ENCODE measurements around the gene COL4A2.

Gene COL4A2

GRCh38 chr13:110344320-110344719, 37.2 kb downstream of the COL4A2 start:
- H3K4me1 ChIP-seq (ENCODE audit: insufficient read depth, low read length, severe bottlenecking) = no peaks in the 10 kb centered on the region
- no peaks in the 10 kb centered on the region for H4K20me1 ChIP-seq (ENCODE audit: insufficient read depth, low read length)
- H3K36me3 ChIP-seq (ENCODE audit: insufficient read depth, low read length) = no peaks in the 10 kb centered on the region
- H2AFZ ChIP-seq (ENCODE audit: low read length) = no peak overlapping the region
- H3K9me3 ChIP-seq (ENCODE audit: low read length) = no peaks in the 10 kb centered on the region
- H3K9ac ChIP-seq (ENCODE audit: low read length) = no peak overlapping the region
- H3K4me3 ChIP-seq (ENCODE audit: low read depth, low read length, poor library complexity, severe bottlenecking) = no peak overlapping the region
- H3F3A ChIP-seq (ENCODE audit: insufficient read depth, low read length) = no peaks in the 10 kb centered on the region
- no peak overlapping the region for H3K27ac ChIP-seq (ENCODE audit: low read depth, low read length, poor library complexity, severe bottlenecking)
- H3K4me2 ChIP-seq (ENCODE audit: low read length) = no peak overlapping the region
- no peaks in the 10 kb centered on the region for H3K79me2 ChIP-seq (ENCODE audit: insufficient read depth, low read length)
- H3K9me2 ChIP-seq (ENCODE audit: low read depth, low read length) = no peaks in the 10 kb centered on the region
- peaks cover 7% of the 10 kb centered on the region; the same call in 1 of the 2 replicates for H3K27me3 ChIP-seq (ENCODE audit: insufficient read depth, low read length)
- TF ChIP-seq EZH2 (IDR thresholded peaks at IDR 0.05; ENCODE audit: borderline replicate concordance, low read length) (no peak), CTCF (IDR thresholded peaks at IDR 0.05; ENCODE audit: low read length) (no peak)

- Histone ChIP-seq H3K9me2 (ENCODE audit: low read depth, low read length) (no peaks in the 10 kb centered on the region), H3K4me2 (ENCODE audit: low read length) (no peak overlapping the region), H3K9me3 (ENCODE audit: low read length) (no peaks in the 10 kb centered on the region), H3K27ac (ENCODE audit: low read depth, low read length, poor library complexity, severe bottlenecking) (no peak overlapping the region), H3K4me1 (ENCODE audit: insufficient read depth, low read length, severe bottlenecking) (no peaks in the 10 kb centered on the region), H2AFZ (ENCODE audit: low read length) (no peak overlapping the region), H4K20me1 (ENCODE audit: insufficient read depth, low read length) (no peaks in the 10 kb centered on the region), H3K79me2 (ENCODE audit: insufficient read depth, low read length) (no peaks in the 10 kb centered on the region), H3K36me3 (ENCODE audit: insufficient read depth, low read length) (no peaks in the 10 kb centered on the region), H3F3A (ENCODE audit: insufficient read depth, low read length) (no peaks in the 10 kb centered on the region), H3K9ac (ENCODE audit: low read length) (no peak overlapping the region), H3K4me3 (ENCODE audit: low read depth, low read length, poor library complexity, severe bottlenecking) (no peak overlapping the region), H3K27me3 (ENCODE audit: insufficient read depth, low read length) (peaks cover 12% of the 10 kb centered on the region; the same call in 1 of the 2 replicates)
- no peak for TF ChIP-seq CTCF (IDR thresholded peaks at IDR 0.05; ENCODE audit: low read length)
- TF ChIP-seq EZH2 (IDR thresholded peaks at IDR 0.05; ENCODE audit: borderline replicate concordance, low read length) = no peak
Observed at GRCh38 chr13:110345266-110345665, 38.2 kb downstream of the COL4A2 start.

DNA sequence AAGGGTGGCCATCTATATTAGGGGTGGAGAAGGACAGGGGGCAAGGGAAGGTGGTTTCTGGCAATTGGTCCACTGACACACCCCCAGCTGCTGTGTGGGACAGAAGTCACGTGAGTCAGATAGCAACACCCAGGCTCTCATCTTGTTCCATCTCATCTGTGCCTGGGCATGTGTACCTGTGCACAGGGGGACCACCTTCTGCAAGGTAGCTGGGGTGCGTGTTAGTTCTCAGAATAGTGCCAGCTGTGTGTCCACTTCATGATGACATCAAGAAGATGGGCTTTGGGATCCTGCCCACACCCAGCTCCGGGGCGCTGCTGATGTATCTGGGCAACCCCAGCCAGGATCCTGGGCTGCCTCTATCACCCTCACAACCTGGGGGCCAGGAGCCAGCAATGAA, 38.6 kb downstream of the COL4A2 start:
- Histone ChIP-seq H4K20me1 (ENCODE audit: insufficient read depth, low read length) (no peaks in the 10 kb centered on the region), H2AFZ (ENCODE audit: low read length) (no peak overlapping the region), H3K4me1 (ENCODE audit: insufficient read depth, low read length, severe bottlenecking) (no peaks in the 10 kb centered on the region), H3K9me3 (ENCODE audit: low read length) (no peaks in the 10 kb centered on the region), H3F3A (ENCODE audit: insufficient read depth, low read length) (no peaks in the 10 kb centered on the region), H3K79me2 (ENCODE audit: insufficient read depth, low read length) (no peaks in the 10 kb centered on the region), H3K36me3 (ENCODE audit: insufficient read depth, low read length) (no peaks in the 10 kb centered on the region), H3K4me2 (ENCODE audit: low read length) (no peak overlapping the region), H3K4me3 (ENCODE audit: low read depth, low read length, poor library complexity, severe bottlenecking) (no peak overlapping the region), H3K9ac (ENCODE audit: low read length) (no peak overlapping the region), H3K27me3 (ENCODE audit: insufficient read depth, low read length) (peaks cover 12% of the 10 kb centered on the region; the same call in 1 of the 2 replicates), H3K27ac (ENCODE audit: low read depth, low read length, poor library complexity, severe bottlenecking) (no peak overlapping the region), H3K9me2 (ENCODE audit: low read depth, low read length) (no peaks in the 10 kb centered on the region)
- TF ChIP-seq CTCF (IDR thresholded peaks at IDR 0.05; ENCODE audit: low read length) (no peak), EZH2 (IDR thresholded peaks at IDR 0.05; ENCODE audit: borderline replicate concordance, low read length) (no peak)
